ENCODE measurements around the gene HDGF. TPM values are rescaled to one million over a fixed set of nuclear protein-coding genes. Genes with fewer than 3 reads are reported as not detected.

HDGF gene
- total RNA-seq: 280 and 288 TPM in 2 replicates
- long read RNA-seq, transcript HDGF-202 (6 exons, 960 nt): major isoform, 10 of 29 reads
- long read RNA-seq, transcript HDGF-201 (6 exons, 2,380 nt): minor isoform, 9 of 29 reads
- long read RNA-seq, partial matches to known transcripts: 1 of 29 reads
- long read RNA-seq, other reads (novel, unspliced or antisense): 4 of 29 reads

DNA sequence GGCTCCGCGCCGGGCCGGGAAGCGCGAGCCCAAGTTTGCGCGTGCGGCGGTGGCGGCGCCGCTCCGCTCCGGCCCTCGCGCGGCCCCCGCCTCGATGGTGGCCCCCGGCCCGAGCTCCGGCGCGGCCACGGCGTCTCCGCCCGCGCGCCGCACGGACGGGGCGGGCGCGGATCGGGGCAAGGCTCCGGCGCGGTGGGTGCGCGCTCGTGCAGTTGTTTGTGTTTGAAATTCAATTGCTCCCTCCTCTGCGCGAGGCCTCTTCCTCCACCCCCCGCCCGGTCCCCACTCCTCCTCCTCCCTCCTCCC is at the start of gene HDGF:
Gene HDGF, minus strand, starts transcription at position 225 of the 306 bp plus-strand sequence. CDS start 246 bp downstream, outside the sequence.
- Mint-ChIP-seq H3K9me3 (ENCODE audit: low read depth) (no peaks in the 10 kb centered on the region), H3K4me3 (ENCODE audit: low read depth) (peak within 1 kb of the TSS; percentile 96), H3K27me3 (no peaks in the 10 kb centered on the region)

DNA sequence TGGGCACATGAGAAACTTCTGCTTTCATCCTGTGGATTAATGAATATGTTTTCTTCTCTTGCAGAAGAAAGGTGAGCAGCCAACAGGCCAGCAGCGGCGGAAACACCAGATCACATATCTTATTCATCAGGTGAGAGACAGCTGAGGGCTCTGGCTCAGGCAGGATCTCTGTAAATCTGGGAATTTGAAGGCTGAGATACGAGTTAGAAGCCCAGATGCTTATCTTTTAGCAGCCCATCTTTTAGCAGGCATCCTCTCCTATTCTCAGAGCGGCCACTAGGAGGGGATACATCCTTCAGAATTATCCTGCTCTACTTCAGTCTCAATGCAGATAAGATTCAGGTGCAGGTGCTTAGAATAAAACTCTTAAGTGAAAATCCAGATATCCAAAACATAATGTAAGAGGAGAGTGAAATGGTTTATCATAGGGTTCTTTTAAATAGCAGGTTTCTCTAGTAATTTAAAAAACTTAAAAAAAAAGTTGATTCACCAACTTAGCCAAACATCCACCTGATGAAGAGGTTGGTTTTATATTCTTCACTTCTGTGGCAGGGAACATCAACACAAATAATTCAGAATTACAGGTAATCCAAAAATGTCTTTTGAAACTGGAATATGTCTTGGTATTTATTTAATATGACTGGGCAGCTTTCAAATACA is 45.9 kb upstream of the HDGF start:
- Mint-ChIP-seq H3K4me1 (ENCODE audit: low read depth) (no peaks in the 10 kb centered on the region), H3K27me3 (no peaks in the 10 kb centered on the region), H3K9me3 (ENCODE audit: low read depth) (no peaks in the 10 kb centered on the region), H3K4me3 (ENCODE audit: low read depth) (no peak overlapping the region), H3K27ac (no peak overlapping the region), H3K36me3 (ENCODE audit: insufficient read depth) (peaks cover 25% of the 10 kb centered on the region)
- no peak for DNase-seq (ENCODE audit: low spot score, unreplicated experiment)
- TF ChIP-seq, protein P1, sequence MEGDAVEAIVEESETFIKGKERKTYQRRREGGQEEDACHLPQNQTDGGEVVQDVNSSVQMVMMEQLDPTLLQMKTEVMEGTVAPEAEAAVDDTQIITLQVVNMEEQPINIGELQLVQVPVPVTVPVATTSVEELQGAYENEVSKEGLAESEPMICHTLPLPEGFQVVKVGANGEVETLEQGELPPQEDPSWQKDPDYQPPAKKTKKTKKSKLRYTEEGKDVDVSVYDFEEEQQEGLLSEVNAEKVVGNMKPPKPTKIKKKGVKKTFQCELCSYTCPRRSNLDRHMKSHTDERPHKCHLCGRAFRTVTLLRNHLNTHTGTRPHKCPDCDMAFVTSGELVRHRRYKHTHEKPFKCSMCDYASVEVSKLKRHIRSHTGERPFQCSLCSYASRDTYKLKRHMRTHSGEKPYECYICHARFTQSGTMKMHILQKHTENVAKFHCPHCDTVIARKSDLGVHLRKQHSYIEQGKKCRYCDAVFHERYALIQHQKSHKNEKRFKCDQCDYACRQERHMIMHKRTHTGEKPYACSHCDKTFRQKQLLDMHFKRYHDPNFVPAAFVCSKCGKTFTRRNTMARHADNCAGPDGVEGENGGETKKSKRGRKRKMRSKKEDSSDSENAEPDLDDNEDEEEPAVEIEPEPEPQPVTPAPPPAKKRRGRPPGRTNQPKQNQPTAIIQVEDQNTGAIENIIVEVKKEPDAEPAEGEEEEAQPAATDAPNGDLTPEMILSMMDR (IDR thresholded peaks at IDR 0.05; ENCODE audit: unreplicated experiment): peak; percentile 76

More for the DNA sequence above, at the start of gene HDGF:
- peak within 1 kb of the TSS; percentile 99 for H3K27ac Mint-ChIP-seq
- H3K36me3 Mint-ChIP-seq (ENCODE audit: insufficient read depth): no peaks in the 10 kb centered on the region
- TF ChIP-seq, protein P1 (IDR thresholded peaks at IDR 0.05; ENCODE audit: unreplicated experiment): no peak
- DNase-seq (ENCODE audit: low spot score, unreplicated experiment): no peak
- peaks cover 43% of the 10 kb centered on the region for H3K4me1 Mint-ChIP-seq (ENCODE audit: low read depth)

DNA sequence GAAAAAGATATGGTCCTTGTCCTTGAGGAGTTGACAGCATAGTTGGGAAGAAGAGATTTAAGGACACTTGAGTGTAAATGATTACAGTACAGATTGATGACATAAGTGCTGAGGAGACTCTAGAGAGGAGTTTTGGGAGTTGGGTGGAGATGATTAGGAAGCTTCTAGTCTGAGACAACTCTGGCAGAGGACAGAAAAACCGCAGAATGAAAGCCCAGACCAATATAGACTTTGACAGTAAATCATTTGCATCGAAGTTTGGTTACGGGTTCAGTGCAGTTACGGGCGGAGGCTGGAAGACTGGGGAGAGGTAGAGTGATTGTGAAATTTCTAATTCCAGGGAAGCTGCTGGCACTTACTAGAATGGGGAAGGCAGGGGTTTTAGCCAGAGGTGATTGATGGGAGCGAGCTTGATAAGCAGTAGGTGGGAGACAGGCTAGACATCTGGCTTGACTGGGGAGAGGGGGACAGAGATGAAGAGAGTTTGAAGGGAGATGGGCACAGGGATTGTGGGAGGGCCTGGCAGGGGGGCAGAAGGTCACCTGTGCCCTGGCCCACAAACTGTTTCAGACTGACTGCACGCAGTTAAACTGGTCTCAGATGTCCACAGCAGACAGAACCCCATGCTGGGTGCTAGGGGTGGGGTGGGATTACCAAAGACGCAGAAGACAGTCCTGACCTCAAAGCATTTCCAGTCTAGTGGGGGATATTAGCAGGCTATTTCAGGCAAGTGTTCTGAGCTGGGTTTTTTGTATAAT is 45.0 kb upstream of the HDGF start:
- TF ChIP-seq, protein P1 (IDR thresholded peaks at IDR 0.05; ENCODE audit: unreplicated experiment): no peak
- Mint-ChIP-seq H3K27ac (peak overlapping the region; percentile 36), H3K27me3 (no peaks in the 10 kb centered on the region), H3K4me3 (ENCODE audit: low read depth) (no peak overlapping the region), H3K9me3 (ENCODE audit: low read depth) (no peaks in the 10 kb centered on the region), H3K4me1 (ENCODE audit: low read depth) (no peaks in the 10 kb centered on the region), H3K36me3 (ENCODE audit: insufficient read depth) (peaks cover 28% of the 10 kb centered on the region)
- no peak for DNase-seq (ENCODE audit: low spot score, unreplicated experiment)

DNA sequence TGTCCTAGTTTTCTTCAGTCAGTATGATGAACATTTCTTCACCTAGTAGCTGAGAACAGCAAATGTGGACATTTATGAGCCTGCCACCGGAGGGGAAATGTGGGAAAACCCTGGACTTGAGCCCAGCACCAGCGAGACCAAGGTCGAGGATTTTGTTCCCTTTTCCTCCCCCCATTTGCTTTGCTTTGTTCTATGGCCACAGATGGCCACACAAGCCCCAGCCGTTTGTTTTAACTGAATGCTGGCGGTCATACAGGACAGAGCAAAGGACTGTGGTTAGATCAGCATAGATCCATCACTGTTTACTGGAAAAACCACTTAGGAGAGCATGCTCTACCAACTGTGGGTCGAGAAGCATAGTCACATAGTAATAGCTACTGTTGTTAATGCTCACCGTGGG is 44.3 kb upstream of the HDGF start:
- H3K4me1 Mint-ChIP-seq (ENCODE audit: low read depth): no peaks in the 10 kb centered on the region
- no peak for DNase-seq (ENCODE audit: low spot score, unreplicated experiment)
- peaks cover 27% of the 10 kb centered on the region for H3K36me3 Mint-ChIP-seq (ENCODE audit: insufficient read depth)
- TF ChIP-seq, protein P1 (IDR thresholded peaks at IDR 0.05; ENCODE audit: unreplicated experiment): no peak
- H3K27me3 Mint-ChIP-seq: no peaks in the 10 kb centered on the region
- no peaks in the 10 kb centered on the region for H3K9me3 Mint-ChIP-seq (ENCODE audit: low read depth)
- H3K27ac Mint-ChIP-seq: no peak overlapping the region
- no peak overlapping the region for H3K4me3 Mint-ChIP-seq (ENCODE audit: low read depth)

DNA sequence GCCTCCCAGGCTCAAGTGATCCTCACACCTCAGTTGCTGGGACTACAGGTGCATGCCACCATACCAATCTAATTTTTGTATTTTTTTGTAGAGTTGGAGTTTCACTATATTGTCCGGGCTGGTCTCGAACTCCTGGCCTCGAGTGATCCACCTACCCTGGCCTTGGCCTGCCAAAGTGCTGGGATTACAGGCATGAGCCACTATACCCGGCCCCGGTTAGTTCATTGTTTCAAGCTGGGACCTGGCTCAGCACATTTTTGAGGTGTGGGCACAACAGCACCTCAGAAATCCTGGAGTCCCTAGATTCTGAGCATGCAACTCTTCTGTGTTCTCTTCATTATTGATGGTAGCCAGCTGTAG is 43.9 kb upstream of the HDGF start:
- Mint-ChIP-seq H3K27me3 (no peaks in the 10 kb centered on the region), H3K4me3 (ENCODE audit: low read depth) (no peak overlapping the region), H3K4me1 (ENCODE audit: low read depth) (no peaks in the 10 kb centered on the region), H3K36me3 (ENCODE audit: insufficient read depth) (peaks cover 26% of the 10 kb centered on the region), H3K9me3 (ENCODE audit: low read depth) (no peaks in the 10 kb centered on the region), H3K27ac (no peak overlapping the region)
- DNase-seq (ENCODE audit: low spot score, unreplicated experiment): no peak
- TF ChIP-seq, protein P1 (IDR thresholded peaks at IDR 0.05; ENCODE audit: unreplicated experiment): no peak
